MM.1S (cell line): Measurements from ENCODE around the gene IDI2.

Experiments used
- DNase-seq: peaks from one replicate; pipeline ENCODE4 v3.0.0-alpha.2; 2015
- H2AFZ ChIP-seq: fragments of 300-600 bp; sonication (generic); 2 replicates; pipeline ENCODE4 v1.6.0; 2016; ENCODE audit warnings: antibody characterized with exemption, low read length
- H3F3A ChIP-seq: fragments of 300-600 bp; sonication (generic); 2 replicates; pipeline ENCODE4 v1.6.1; 2016; ENCODE audit warnings: mild to moderate bottlenecking, antibody characterized with exemption, low read length, moderate library complexity, mixed read lengths; ENCODE audit not compliant: insufficient read depth
- H3K27ac ChIP-seq: fragments of 300-600 bp; sonication (generic); 2 replicates; pipeline ENCODE4 v1.5.1; 2016; ENCODE audit warnings: mild to moderate bottlenecking, low read length
- H3K27me3 ChIP-seq: fragments of 300-600 bp; sonication (generic); replicated peaks from 2 replicates; pipeline ENCODE4 v1.6.0; 2016; ENCODE audit warnings: low read length; ENCODE audit not compliant: insufficient read depth
- H3K36me3 ChIP-seq: fragments of 300-600 bp; sonication (generic); replicated peaks from 2 replicates; pipeline ENCODE4 v1.6.1; 2016; ENCODE audit warnings: mild to moderate bottlenecking, low read length, mixed read lengths; ENCODE audit not compliant: insufficient read depth
- H3K4me1 ChIP-seq: fragments of 300-600 bp; sonication (generic); 2 replicates; pipeline ENCODE4 v1.6.1; 2016; ENCODE audit warnings: low read length, mixed read lengths
- H3K4me2 ChIP-seq: fragments of 300-600 bp; sonication (generic); 2 replicates; pipeline ENCODE4 v1.6.0; 2016; ENCODE audit warnings: low read depth, low read length
- H3K4me3 ChIP-seq: fragments of 300-600 bp; sonication (generic); 2 replicates; pipeline ENCODE4 v1.5.1; 2016; ENCODE audit warnings: low read length, mixed read lengths
- H3K79me2 ChIP-seq: fragments of 300-600 bp; sonication (generic); 2 replicates; pipeline ENCODE4 v1.6.1; 2016; ENCODE audit warnings: mixed run types, low read length, mixed read lengths
- H3K9ac ChIP-seq: fragments of 300-600 bp; sonication (generic); 2 replicates; pipeline ENCODE4 v1.6.1; 2016; ENCODE audit warnings: low read length, mixed read lengths
- H3K9me2 ChIP-seq: fragments of 300-600 bp; sonication (generic); replicated peaks from 2 replicates; pipeline ENCODE4 v1.6.1; 2016; ENCODE audit warnings: mild to moderate bottlenecking, low read length, mixed read lengths; ENCODE audit not compliant: insufficient read depth
- H3K9me3 ChIP-seq: fragments of 300-600 bp; sonication (generic); replicated peaks from 2 replicates; pipeline ENCODE4 v1.6.1; 2016; ENCODE audit warnings: mild to moderate bottlenecking, low read length, mixed read lengths; ENCODE audit not compliant: insufficient read depth
- H4K20me1 ChIP-seq: fragments of 300-600 bp; sonication (generic); 2 replicates; pipeline ENCODE4 v1.6.1; 2016; ENCODE audit warnings: mild to moderate bottlenecking, low read length, moderate library complexity, mixed read lengths; ENCODE audit not compliant: insufficient read depth
- EZH2 ChIP-seq: fragments of 300-600 bp; sonication (generic); optimal IDR thresholded peaks from 2 replicates; pipeline ENCODE3; 2017; ENCODE audit warnings: low read depth, mild to moderate bottlenecking, antibody characterized with exemption, low read length, mixed read lengths
- EZH2phosphoT487 ChIP-seq: fragments of 300-600 bp; sonication (generic); IDR thresholded peaks from 2 replicates; pipeline ENCODE4 v1.6.1; 2018; ENCODE audit warnings: antibody characterized with exemption, low read length
- TF ChIP-seq, protein P1 (sequence below): fragments of 300-600 bp; sonication (generic); IDR thresholded peaks from 2 replicates; pipeline ENCODE4 v1.5.1; 2016; ENCODE audit warnings: antibody characterized with exemption, low read length, mixed read lengths

Gene IDI2

DNA sequence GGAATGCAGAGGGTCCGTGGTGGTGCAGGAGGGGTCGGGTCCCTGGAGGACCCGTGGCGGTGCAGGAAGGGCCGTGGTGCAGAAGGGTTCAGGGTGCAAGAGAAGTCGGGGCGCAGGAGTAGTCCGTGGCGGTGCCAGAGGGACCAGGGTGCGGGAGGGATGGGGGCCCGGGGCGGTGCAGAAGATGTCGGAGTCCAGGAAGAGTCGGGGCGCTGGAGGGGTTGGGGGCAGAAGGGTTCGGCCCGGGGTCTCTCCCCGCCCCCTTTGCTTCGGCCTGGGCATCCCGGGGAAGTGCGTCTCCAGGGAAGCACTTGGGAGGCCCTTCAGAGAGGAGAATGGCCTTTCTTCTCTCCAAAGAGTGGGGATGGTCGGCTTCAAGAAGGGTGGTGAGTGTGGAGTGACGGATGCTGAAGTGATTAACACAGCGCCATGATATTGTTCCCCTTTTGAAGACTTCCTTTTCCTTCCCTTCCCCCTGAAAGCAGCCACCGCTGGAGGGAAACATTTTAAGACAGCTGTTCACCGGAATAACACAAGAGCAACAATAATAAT, 31.5 kb upstream of the IDI2 start:
- Histone ChIP-seq H3K79me2 (peaks cover 97% of the 10 kb centered on the region), H3K27me3 (no peaks in the 10 kb centered on the region), H3K9me3 (no peaks in the 10 kb centered on the region), H3K4me1 (peaks cover 23% of the 10 kb centered on the region), H3K9ac (peak overlapping the region; percentile 92), H3K27ac (peak overlapping the region; percentile 79; the same call in 1 of the 2 replicates), H3F3A (no peaks in the 10 kb centered on the region), H3K4me2 (peak overlapping the region; percentile 73), H3K36me3 (no peaks in the 10 kb centered on the region), H4K20me1 (no peaks in the 10 kb centered on the region), H3K4me3 (peak overlapping the region; percentile 96), H2AFZ (peak overlapping the region; percentile 92), H3K9me2 (no peaks in the 10 kb centered on the region)
- TF ChIP-seq EZH2phosphoT487 (no peak), EZH2 (no peak)
- TF ChIP-seq, protein P1, sequence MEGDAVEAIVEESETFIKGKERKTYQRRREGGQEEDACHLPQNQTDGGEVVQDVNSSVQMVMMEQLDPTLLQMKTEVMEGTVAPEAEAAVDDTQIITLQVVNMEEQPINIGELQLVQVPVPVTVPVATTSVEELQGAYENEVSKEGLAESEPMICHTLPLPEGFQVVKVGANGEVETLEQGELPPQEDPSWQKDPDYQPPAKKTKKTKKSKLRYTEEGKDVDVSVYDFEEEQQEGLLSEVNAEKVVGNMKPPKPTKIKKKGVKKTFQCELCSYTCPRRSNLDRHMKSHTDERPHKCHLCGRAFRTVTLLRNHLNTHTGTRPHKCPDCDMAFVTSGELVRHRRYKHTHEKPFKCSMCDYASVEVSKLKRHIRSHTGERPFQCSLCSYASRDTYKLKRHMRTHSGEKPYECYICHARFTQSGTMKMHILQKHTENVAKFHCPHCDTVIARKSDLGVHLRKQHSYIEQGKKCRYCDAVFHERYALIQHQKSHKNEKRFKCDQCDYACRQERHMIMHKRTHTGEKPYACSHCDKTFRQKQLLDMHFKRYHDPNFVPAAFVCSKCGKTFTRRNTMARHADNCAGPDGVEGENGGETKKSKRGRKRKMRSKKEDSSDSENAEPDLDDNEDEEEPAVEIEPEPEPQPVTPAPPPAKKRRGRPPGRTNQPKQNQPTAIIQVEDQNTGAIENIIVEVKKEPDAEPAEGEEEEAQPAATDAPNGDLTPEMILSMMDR: no peak
- DNase-seq: no peak

GRCh38 chr10:1056326-1057105, 30.9 kb upstream of the IDI2 start, which contains the start of gene WDR37:
TSS of gene WDR37 (plus strand) at chr10:1056385. CDS start at chr10:1072156, 15,771 bp downstream.
- no peaks in the 10 kb centered on the region for H3K9me2 ChIP-seq
- H3K27me3 ChIP-seq: no peaks in the 10 kb centered on the region
- H3K4me3 ChIP-seq: peak within 1 kb of the TSS; percentile 96
- H3K9ac ChIP-seq: peak within 1 kb of the TSS; percentile 92
- peak; percentile 77 for DNase-seq
- no peaks in the 10 kb centered on the region for H3K36me3 ChIP-seq
- no peaks in the 10 kb centered on the region for H3F3A ChIP-seq
- H3K27ac ChIP-seq: peak within 1 kb of the TSS; percentile 79
- H3K9me3 ChIP-seq: no peaks in the 10 kb centered on the region
- peak within 1 kb of the TSS; percentile 92 for H2AFZ ChIP-seq
- H3K79me2 ChIP-seq: peaks cover 97% of the 10 kb centered on the region
- peak within 1 kb of the TSS; percentile 73 for H3K4me2 ChIP-seq
- H3K4me1 ChIP-seq: peaks cover 23% of the 10 kb centered on the region
- TF ChIP-seq, protein P1: no peak
- TF ChIP-seq EZH2 (no peak), EZH2phosphoT487 (no peak)
- H4K20me1 ChIP-seq: no peaks in the 10 kb centered on the region

DNA sequence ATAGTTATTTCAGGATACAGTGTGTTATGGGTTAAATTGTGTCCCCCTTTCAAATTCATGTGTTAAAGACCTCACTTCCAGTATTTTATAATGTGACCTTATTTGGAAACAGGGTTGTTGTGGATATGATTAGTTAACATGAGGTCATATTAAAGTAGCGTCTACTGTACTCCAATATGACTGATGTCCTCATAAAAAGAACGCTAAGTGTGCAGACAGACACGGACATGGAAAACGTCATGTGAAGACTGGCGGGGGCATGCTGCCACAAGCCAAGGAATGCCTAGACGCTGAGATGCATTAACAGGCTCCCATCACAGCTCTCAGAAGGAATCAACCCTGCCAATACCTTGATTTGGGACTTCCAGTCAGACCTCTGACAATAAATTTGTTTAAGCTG, 29.0 kb upstream of the IDI2 start:
- Histone ChIP-seq H3K4me3 (no peak overlapping the region), H4K20me1 (no peaks in the 10 kb centered on the region), H3F3A (peaks cover 16% of the 10 kb centered on the region), H3K9ac (no peak overlapping the region), H3K9me2 (no peaks in the 10 kb centered on the region), H3K4me2 (peak overlapping the region; percentile 65), H3K27me3 (no peaks in the 10 kb centered on the region), H3K27ac (no peak overlapping the region), H3K4me1 (peaks cover 32% of the 10 kb centered on the region), H3K9me3 (no peaks in the 10 kb centered on the region), H3K79me2 (peaks cover 90% of the 10 kb centered on the region), H3K36me3 (no peaks in the 10 kb centered on the region), H2AFZ (no peak overlapping the region)
- TF ChIP-seq EZH2phosphoT487: no peak
- TF ChIP-seq, protein P1: no peak
- TF ChIP-seq EZH2: no peak
- DNase-seq: no peak
